Activated CD8-positive, alpha-beta memory T cell treated with anti-CD3 and anti-CD28 coated beads, Interleukin-2, amount 50 U/mL, for 1 hour (primary cell): Measurements from ENCODE around the gene ZNF691.
A peak's percentile ranks its signal among the peaks of the same experiment; 100 is the strongest.
"Not testable (repeated sequence)": the region's sequence is repeated elsewhere in the genome, so short reads cannot be mapped to it uniquely, and the experiment has no call there.

Source experiments
- DNase-seq: peaks from one replicate; pipeline ENCODE4 v3.0.0-alpha.2; 2020; ENCODE audit errors: extremely low read depth

ZNF691 gene, protein sequence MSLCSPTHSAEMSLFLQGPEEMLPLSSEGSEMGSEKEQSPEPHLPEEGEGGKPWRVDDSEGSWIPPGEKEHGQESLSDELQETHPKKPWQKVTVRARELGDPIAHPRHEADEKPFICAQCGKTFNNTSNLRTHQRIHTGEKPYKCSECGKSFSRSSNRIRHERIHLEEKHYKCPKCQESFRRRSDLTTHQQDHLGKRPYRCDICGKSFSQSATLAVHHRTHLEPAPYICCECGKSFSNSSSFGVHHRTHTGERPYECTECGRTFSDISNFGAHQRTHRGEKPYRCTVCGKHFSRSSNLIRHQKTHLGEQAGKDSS

DNA sequence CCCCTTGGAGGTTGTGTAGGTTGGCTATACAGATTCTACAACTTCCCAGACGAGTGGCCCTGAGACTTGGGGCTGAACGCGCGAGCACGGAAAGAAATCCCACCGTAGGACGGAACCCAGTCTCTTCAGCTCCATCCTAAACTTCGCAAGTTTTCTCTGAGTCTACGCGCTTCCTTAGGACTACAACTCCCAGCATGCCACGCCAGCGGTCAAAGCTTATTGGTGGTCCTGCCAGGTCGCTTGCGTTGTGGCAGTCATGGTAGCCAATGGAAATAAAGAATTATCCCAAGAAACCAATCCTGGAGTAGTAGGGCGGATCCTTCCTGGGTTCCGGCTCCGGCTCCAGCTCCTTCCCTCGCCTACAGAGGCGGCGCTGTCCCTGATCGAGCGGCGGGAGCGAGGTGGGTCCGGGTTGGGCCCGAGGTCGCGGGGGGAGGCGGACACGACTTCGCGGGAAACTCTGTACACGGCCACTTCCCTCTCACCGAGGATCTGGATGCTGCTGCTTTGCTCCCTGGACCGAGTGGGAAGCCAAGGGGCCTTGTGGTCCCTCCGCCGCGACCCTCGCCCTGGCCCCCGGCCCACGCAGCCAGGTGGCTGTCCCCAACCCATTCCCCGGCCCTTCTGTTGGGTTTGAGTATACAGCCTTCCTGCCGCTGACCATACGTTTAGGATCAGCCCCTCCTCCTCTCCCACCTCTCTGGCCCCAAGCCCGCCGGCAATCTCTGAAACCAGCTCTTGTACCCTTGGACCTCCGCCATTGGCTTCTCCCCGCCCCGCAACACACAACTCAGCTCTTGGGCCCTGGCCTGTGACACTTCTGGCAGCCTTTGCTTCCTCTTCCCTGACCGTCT is at the start of gene ZNF691:
Gene ZNF691, plus strand, starts transcription at position 357 of the 854 bp plus-strand sequence. CDS start 3,046 bp downstream, outside the sequence.
- peak; percentile 67 for DNase-seq

DNA sequence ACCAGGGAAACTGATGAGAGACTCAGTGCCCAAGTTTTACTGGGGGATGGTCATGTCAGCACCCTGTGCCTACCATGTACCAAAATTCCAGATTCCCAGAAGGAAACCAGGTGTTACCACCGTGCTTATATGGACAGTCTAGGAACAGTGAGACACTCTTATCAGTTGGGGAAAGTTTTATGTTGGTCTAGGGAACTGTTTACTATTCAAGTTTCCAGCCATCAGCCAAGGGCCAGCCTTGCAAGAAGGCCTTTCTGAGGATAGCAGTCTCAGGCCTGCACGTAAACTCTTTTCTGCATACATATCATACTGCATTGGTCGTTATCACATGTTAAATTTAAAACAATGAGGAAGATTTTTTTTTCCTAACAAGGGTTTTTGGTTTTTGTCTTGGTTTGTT is 49.0 kb upstream of the ZNF691 start:
- DNase-seq, result no peak

DNA sequence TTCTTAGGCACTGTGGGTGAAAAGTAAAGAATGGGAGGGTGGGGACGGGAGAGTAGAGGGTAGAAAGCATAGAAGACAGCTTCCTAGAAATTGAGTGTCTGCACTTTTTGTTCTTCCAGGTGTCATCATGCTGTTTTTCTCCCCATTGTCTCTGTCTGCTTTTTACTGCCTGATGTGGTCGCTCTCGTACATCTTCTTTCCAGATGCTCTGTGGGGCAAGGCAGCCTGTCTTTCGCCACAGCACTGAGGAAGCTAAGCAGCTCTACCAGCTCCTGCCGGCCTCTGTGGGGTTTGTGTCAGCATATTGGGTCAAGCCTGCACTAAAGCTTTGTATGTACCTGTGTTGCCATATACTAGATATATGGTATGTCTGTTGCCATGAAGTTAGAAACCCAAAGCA is 48.4 kb upstream of the ZNF691 start:
- DNase-seq, result no peak

DNA sequence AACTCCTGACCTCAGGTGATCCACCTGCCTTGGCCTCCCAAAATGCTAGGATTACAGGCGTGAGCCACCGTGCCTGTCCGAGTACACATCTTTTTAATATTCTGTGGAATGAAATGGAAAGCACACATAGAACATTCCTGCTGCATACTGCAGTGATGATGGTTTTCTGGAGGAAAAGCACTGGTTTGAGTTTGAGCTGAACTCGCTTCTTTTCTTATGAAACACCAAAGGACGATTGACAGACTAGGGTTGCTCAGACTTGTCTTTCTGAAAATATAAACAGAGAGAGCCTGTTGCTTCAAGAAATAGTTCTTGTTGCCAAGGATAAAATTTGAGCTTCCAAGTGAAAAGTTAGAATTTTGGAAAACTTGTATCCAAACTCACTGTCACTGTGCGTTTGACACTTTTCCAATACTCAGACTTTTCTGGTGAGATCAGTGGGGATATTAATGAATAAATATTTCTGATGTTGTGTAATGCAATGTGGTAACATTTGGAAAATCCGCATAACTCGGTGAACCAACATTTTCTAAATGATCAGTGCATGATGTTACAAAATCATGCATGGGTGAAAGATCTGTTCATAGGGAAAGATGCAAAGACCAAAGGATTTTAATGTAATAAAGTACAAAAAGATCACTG is 44.5 kb upstream of the ZNF691 start:
- no peak for DNase-seq

DNA sequence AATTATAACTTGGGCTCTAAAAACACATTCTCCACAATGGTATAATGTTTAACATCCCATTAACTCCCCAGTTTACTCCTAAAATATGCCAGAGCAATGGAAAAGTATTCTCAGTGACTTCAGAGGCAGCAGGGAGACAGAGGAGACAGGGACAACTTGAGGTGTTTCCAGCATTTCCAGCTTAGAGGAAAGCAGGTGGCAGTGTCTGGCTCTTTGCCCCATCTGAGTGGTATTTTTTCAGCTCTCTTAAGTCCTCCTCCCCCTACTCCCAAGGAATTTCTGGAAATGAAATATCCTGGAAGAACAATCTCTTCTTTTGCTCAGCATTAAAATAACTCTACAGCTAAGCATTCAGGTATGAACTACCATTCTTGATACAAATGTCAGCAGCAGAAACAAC is 40.2 kb upstream of the ZNF691 start:
- DNase-seq, result no peak

DNA sequence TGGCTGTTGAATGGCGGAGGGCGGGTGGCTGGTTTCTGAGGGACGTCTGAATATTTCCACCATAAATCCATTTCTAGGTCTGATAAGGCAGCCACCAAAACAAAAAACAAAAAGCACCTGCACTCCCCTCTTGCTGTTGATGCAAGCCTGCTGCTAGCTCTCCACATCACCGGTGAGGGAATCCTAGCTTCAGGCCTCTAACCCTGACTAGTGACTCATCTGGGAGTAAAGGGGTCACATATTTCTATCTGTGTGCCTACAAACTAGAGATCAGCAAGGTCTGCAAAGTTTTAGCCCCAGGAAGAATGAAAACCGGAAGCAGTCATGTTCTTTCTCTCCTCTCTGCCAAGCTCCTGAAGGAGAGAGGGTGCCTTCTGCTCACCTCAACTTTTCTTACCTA is 39.8 kb upstream of the ZNF691 start:
- no peak for DNase-seq

DNA sequence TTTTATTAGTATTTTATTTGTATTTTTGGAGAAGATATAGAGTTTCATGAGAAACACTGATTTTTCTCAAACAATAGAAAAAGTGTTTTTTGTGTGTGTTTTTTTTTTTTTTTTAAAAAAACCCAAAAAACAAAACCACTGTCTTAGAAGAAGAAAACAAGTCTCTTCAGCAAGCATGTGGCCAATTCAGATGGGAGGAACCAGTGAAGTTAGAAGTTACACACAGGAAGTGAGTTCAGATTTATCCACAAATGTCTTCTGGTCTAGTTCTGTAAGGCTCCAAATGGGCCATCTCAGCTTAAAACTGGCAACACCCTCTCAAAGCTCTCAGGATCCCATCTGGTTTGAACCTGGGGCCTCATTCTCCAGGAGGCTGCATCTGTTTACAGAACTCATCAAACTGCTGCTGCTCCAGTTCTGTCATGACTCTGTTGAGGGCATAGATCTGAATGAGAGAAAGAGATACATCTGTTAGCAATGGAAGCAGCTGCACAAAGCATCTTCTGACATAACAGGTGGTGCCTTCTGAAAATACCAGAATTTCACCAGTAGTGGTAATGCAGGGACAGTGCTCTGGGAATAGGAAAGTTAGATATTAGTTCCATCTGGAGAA is 39.3 kb upstream of the ZNF691 start:
- no peak for DNase-seq

DNA sequence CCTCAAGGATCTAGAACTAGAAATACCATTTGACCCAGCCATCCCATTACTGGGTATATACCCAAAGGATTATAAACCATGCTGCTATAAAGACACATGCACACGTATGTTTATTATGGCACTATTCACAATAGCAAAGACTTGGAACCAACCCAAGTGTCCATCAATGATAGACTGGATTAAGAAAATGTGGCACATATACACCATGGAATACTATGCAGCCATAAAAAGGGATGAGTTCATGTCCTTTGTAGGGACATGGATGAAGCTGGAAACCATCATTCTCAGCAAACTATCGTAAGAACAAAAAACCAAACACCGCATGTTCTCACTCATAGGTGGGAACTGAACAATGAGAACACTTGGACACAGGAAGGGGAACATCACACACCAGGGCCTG is 31.6 kb upstream of the ZNF691 start:
- DNase-seq, result not testable (repeated sequence)

DNA sequence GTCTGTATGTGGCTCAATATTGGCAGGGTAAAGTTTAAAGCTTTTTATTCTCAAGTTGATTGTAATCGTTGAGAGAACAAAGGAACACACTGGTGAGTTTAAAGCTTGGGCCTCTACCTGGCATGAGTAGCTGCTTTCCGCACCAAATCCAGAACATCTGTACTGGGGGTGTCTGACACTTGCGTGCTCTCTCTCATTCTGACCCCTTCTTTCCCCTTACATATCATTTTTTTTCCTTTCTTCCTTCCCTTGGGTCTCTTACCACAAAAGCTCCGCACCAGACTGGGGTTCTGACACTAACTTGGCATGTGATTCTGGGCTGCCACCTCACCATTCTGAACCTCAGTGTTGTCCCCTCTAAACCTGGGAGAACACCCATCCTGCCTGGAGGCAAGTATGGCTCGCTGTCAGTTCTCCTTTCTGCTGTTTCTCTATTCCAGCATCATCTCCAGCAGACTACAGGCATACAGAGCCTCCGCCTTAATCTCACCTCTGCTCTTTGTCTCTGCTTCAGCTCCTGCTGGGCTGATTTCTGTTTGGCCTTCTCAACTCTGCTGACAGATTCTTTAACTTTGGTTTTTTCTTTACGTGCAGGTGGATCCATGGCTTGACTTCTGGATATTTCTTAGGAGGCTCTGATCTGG is 30.4 kb upstream of the ZNF691 start:
- DNase-seq, result no peak

DNA sequence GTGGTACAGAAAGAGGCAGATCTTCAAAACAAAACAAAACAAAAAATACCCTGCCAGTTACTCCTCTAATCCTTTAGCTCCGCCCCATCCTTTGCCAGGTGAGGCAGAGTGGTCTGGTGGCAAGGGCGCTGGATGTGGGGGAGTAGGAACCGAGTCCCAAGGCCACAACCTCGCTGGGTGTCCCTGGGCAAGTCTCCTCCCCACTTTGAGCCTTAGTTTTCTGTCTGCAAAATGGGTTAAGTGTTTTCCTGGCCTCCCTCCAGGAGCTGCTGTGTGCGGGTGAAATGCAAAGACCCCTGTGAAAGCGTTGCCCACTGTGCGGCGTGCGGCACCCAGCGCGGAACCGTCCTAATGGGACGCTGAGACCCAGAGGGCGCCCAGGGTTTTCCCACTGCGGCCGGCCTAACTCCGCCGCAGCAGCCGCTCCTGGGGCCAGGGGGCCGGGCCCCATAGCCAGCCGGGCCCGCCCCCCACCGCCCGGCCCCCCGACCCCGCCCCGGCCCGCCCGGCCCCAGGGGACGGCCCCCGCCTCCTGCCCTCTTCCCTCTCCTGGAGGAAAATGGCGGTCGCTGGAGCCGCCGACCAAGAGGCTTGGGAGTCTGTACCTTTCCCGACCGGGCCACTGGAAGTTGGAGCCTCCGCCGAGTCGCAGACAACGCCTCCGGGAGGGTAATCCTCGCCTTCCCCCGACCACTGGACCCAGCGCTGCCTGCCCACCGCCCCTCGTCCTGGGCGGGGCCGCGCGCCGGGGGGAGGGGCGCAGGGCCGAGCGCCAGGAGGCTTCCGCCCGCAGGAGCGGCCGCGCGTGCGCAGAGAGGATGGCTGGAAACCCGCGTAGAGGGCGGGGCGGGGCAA is 29.6 kb upstream of the ZNF691 start, which contains the start of the genes ERMAP and SVBP:
Gene ERMAP, plus strand, starts transcription at position 538 of the 855 bp plus-strand sequence. CDS start 13,327 bp downstream, outside the sequence.
Gene SVBP, minus strand, starts transcription at position 813 of the 855 bp plus-strand sequence. CDS start 853 bp downstream, outside the sequence.
- peak; percentile 75 for DNase-seq

DNA sequence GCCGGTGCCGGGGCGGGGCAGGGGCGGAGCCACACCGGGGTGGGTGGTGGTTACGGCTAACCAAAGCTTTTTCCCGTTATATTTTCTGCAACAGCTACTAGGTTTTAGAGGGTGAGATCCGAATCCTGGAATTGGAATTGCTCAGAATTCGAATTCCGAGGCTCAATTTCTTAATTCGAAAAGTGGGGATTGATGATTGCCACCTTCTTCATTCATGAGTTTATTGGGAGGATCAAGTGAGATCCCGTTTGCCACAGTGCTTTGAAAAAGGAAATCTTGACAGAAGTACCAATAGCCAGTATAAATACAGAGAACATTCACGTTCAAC is 29.0 kb upstream of the ZNF691 start:
- DNase-seq, result no peak

DNA sequence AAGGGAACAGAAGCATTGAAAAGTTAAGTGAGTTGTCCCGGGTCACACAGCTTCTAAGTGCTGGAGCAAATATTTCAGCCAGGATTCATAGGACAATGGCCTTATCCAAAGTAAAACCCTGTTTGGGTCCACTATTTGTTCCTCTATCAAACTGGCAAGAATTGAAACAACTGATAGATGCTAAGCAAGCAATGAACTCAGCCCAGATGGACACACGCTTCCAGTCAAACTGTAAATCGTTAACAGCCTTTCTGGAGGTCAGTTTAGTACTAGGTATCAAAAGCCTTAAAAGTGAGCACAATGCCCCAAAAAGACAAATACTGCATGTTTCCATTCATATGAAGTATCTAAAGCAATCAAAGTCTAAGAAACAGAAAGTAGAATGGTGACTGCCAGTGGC is 28.4 kb upstream of the ZNF691 start:
- no peak for DNase-seq

DNA sequence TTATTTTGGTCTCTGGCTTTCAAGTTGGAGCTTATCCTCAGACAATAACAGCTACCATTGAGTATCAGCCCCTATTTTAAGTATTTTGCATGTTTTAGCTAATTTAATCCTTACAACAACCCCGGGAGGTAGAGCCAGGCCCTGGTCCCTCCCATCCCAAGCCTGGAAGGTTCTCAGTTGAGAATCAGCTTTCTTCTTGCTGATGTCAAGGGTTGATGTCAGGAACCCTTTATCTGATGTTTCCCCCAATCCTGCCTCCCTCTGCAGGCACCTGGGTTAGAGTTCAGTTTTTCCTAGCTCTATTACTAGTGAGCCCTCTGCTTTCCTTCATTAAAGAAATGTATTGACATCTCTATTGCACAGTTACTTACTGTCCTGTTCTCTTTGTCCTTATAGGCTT is 25.6 kb upstream of the ZNF691 start:
- DNase-seq, result no peak

DNA sequence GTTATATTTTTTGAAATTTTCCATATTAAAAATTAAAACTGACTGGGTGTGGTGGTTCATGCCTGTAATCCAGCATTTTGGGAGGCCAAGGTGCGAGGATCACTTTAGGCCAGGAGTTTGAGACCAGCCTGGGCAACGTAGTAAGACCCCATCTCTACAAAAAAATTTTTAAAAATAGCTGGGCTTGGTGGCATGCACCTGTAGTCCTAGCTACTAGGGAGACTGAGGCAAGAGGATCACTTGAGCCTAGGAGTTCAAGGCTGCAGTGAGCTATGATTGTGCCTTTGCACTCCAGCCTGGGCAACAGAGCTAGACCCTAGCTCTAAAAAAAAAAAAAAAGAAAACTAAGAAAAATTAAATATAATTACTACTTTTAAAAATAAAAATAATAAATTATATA is 24.7 kb upstream of the ZNF691 start:
- DNase-seq, result no peak

DNA sequence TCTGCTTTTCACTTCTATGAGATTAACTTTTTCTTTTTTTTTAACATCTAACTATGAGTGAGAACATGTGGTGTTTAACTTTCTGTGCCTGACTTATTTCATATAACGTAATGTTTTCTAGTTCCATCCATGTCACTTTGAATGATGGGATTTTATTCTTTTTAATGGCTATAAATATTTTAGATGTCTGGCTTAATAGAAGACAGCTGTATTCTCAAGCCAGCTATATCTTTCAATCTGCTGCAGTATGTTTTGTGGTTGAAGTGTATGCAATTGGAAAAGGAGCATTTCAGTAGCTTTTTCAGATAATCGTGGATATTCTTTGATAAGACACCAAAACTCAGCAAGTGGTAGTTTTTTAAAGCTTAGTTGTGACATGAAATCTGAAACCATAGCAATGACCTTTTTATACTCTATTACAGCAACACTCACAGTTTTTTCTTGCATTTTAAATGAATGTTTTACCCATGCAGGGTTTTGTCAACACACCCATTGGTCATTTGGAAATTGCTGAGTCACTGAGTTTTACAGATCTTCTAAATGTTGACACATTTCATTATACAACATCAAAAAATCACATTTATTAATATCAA is 23.5 kb upstream of the ZNF691 start:
- no peak for DNase-seq

DNA sequence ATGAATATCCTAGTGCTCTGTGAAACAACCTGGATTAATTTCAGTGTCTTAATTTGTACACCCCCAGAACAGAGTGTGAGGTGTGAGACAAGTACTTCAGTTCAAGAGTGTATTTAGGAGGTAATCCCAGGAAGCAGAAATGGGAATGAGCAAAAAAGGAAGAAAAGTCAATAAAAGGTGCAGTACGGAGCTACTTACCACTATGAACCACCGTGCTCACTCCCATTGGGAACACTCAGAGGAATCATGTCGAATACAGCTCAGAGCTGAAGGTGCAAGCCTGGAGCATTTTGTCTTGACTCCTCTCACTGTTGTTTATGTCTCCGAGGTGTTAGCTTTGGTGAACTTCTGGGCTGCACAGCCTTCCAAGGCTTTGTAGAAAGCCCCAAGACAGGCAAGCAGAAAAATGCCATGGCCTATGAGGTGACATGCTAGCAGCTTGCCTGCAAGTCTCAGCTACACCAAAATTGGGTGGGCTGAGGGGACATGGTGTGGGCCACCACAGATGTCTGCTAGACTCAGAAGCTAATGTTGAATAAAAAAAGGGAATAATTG is 21.9 kb upstream of the ZNF691 start:
- no peak for DNase-seq

DNA sequence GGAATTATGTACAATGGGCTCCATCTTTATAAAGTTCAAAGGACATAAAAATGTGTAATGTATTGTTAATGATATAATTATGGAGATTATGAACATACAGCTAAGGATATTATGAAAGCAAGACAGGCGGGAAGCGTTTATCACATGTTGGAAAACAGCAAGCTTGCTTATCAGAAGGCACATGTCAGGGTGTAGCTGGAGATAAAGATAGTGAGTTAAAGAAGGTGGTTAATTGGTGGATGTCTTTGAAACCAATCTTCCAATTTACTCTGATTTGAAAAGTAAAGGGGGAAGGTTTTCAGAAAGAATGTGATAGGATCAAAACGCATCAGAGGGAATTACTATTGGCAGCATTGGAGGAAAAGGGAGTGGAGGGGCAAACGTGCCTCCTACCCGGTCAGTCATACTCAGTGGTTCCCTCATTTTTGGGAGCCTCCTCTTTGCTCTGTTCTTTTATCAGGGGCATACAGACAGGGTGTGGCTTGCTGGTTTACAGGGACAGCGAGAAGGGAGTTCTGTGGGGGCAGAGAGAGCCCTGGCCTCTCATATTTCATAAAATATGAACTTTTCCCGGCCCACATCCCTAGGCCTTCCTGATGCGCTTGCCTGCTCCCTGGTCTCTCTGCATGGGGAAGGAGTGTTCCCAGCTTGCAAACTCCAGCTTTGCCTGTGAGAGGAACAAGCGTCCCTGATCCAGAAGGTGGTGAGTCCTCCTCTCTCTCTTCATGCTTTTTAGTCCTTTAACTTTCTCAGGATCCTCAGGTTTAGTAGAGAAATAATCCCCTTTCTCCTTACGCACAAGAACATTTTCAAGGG is 21.2 kb upstream of the ZNF691 start:
- no peak for DNase-seq

DNA sequence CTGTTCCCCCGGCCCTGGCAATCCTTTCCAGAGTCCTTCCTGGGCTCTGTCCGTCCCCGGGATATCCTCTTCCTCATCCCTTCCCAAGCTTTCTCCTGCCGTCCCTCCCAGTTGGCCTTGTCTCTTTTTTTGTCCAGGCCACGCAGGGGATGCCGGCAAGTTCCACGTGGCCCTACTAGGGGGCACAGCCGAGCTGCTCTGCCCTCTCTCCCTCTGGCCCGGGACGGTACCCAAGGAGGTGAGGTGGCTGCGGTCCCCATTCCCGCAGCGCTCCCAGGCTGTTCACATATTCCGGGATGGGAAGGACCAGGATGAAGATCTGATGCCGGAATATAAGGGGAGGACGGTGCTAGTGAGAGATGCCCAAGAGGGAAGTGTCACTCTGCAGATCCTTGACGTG is 15.8 kb upstream of the ZNF691 start:
- no peak for DNase-seq

DNA sequence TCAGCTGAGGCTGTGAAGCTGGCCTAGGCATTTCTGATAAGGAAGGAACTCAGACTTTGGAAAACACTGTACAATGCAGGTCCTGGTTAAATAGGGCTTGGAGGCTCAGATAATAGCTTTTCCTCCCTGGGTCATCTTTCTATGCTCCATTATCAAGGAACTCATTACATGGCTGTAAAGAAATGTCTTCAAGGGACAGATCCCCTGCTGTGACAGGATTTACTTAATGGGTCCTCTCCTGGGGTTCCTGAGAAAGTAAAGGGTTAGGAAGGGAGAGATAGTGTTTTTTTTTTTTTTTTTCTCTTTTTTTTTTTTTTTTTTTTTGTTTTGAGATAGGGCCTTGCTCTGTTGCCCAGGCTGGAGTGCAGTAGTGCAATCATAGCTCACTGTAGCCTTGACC is 15.1 kb upstream of the ZNF691 start:
- no peak for DNase-seq
